ENCODE measurements around the gene SLC10A7.

The SLC10A7 gene

DNA sequence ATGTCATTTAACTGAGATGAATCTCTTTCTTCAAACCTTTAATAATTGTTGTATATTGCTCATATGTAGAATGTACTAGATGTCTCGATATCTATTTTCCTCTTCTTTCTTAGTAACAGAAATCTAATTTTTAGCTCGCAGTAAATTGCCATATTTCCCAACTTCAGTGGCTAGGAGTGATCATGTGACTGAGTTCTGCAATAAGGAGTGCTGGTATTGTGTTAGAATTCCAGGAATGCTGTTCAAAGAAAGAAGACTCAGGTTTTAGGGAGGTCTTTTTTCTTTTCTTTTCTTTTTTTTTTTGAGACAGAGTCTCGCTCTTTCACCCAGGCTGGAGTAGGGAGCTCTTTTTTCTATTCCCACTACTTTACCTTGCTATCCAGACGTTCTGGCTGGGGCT is 81.7 kb downstream of the SLC10A7 start:
- no peaks in the 10 kb centered on the region for H3K4me1 Mint-ChIP-seq
- no peaks in the 10 kb centered on the region for H3K27me3 Mint-ChIP-seq (ENCODE audit: low read depth)
- H3K4me3 Mint-ChIP-seq, result no peak overlapping the region
- H3K27ac Mint-ChIP-seq, result no peak overlapping the region
- H3K36me3 Mint-ChIP-seq (ENCODE audit: low read depth), result no peaks in the 10 kb centered on the region
- no peaks in the 10 kb centered on the region for H3K9me3 Mint-ChIP-seq
- TF ChIP-seq, protein P1, sequence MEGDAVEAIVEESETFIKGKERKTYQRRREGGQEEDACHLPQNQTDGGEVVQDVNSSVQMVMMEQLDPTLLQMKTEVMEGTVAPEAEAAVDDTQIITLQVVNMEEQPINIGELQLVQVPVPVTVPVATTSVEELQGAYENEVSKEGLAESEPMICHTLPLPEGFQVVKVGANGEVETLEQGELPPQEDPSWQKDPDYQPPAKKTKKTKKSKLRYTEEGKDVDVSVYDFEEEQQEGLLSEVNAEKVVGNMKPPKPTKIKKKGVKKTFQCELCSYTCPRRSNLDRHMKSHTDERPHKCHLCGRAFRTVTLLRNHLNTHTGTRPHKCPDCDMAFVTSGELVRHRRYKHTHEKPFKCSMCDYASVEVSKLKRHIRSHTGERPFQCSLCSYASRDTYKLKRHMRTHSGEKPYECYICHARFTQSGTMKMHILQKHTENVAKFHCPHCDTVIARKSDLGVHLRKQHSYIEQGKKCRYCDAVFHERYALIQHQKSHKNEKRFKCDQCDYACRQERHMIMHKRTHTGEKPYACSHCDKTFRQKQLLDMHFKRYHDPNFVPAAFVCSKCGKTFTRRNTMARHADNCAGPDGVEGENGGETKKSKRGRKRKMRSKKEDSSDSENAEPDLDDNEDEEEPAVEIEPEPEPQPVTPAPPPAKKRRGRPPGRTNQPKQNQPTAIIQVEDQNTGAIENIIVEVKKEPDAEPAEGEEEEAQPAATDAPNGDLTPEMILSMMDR (IDR thresholded peaks at IDR 0.05; ENCODE audit: unreplicated experiment in 3 of 3), result no peak

DNA sequence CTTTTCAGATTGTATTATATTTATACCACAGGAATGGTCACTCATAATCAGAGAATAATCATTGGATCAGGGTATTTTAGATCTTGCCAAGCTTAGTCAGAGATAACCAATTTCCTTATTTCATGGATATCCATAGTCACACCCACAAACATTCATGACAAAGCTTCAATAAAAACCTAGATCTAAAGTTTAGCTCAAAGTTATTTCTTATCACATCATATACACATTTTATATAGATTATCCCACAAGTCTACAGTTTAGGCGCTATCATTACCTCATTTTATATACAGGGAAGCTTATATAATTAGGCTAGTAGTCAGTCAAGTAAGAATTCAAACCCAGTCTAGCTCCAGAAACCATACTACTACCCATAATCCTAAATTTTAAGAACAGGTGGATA is 82.3 kb downstream of the SLC10A7 start:
- Mint-ChIP-seq H3K4me3 (no peak overlapping the region), H3K9me3 (no peaks in the 10 kb centered on the region), H3K36me3 (ENCODE audit: low read depth) (no peaks in the 10 kb centered on the region), H3K27ac (no peak overlapping the region), H3K27me3 (ENCODE audit: low read depth) (no peaks in the 10 kb centered on the region), H3K4me1 (no peaks in the 10 kb centered on the region)
- TF ChIP-seq, protein P1 (IDR thresholded peaks at IDR 0.05; ENCODE audit: unreplicated experiment in 3 of 3), result no peak

DNA sequence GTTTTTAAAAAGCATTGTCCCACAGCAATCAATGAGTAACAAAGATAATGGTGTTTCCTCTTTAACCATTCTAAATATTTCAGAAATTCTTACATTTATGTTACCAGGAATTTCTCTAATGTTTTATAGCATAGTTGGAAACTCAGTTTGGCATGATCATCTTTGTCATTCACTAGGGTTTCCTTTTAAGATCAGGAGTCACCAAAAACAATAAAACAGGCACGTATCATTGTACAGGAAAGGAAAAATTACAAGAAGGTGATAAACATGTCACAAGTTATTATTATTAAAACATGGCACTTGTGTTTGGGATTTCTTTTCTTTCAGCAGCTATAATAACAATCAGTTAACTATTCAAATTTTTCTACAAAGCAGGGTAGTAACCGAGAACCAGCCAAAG is 84.0 kb downstream of the SLC10A7 start:
- Mint-ChIP-seq H3K4me3 (no peak overlapping the region), H3K9me3 (no peaks in the 10 kb centered on the region)

DNA sequence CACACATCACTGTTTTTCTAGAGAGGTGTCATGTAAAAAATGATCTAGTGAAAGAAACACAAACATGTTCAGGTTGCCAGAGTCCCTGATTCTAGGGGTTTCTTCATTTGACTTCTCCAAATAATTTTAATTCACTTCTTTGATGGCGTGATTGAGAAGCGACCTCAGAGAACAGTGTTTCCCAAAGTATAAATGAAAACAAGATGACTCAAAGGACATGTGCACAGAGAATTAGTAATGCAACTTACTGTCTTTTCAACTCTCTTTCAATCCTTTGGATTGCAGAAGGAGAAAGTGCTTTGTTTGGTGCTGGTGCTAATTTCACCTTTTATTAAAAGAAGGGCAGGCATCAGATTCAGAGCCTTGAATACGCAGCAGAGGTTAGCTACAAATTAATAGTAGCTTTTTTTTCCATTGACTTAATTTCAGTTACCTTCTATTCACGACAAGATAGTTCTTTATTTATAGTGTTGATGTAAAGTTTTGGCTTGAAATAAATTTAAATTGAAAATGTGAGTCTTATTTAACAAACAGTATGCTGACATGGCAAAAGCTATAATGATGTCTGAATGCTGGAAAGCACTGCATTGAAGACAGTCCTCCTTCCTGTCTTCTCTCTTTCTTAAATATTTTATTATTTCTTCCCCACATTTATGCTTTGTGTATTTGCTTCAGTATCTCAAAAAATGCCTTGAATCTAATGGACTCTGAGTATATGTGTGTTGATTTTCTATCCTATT is 85.1 kb downstream of the SLC10A7 start:
- no peaks in the 10 kb centered on the region for H3K27me3 Mint-ChIP-seq (ENCODE audit: low read depth)
- TF ChIP-seq, protein P1 (IDR thresholded peaks at IDR 0.05; ENCODE audit: unreplicated experiment in 3 of 3), result no peak
- H3K9me3 Mint-ChIP-seq, result no peaks in the 10 kb centered on the region
- H3K4me3 Mint-ChIP-seq, result no peak overlapping the region
- no peaks in the 10 kb centered on the region for H3K36me3 Mint-ChIP-seq (ENCODE audit: low read depth)
- no peak overlapping the region for H3K27ac Mint-ChIP-seq
- no peaks in the 10 kb centered on the region for H3K4me1 Mint-ChIP-seq

More for the DNA sequence above, 84.0 kb downstream of the SLC10A7 start:
- Mint-ChIP-seq H3K27me3 (ENCODE audit: low read depth) (no peaks in the 10 kb centered on the region), H3K36me3 (ENCODE audit: low read depth) (no peaks in the 10 kb centered on the region), H3K4me1 (no peaks in the 10 kb centered on the region), H3K27ac (no peak overlapping the region)
- TF ChIP-seq, protein P1 (IDR thresholded peaks at IDR 0.05; ENCODE audit: unreplicated experiment in 3 of 3), result no peak

DNA sequence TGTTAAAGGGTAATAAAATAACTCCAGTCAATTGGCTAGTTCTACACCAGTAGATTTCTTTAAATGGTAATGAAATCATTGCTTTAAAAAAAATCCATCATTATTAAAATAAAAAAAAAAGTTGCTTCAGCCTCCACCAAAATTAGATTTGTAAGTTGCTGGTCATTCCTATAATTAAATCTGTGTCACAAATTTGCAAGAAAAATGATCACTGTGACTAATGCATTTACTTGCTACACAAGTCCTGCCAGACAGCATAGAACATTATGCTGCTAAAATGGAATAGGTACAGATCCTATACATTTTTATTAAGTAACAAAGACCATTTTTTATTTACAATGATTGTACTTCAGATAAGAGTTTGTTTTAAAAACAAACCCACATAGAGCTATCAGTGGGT is 85.8 kb downstream of the SLC10A7 start:
- H3K4me1 Mint-ChIP-seq, result no peaks in the 10 kb centered on the region
- no peak overlapping the region for H3K4me3 Mint-ChIP-seq
- no peak overlapping the region for H3K27ac Mint-ChIP-seq
- no peaks in the 10 kb centered on the region for H3K27me3 Mint-ChIP-seq (ENCODE audit: low read depth)
- no peaks in the 10 kb centered on the region for H3K36me3 Mint-ChIP-seq (ENCODE audit: low read depth)
- TF ChIP-seq, protein P1 (IDR thresholded peaks at IDR 0.05; ENCODE audit: unreplicated experiment in 3 of 3), result no peak
- no peaks in the 10 kb centered on the region for H3K9me3 Mint-ChIP-seq

DNA sequence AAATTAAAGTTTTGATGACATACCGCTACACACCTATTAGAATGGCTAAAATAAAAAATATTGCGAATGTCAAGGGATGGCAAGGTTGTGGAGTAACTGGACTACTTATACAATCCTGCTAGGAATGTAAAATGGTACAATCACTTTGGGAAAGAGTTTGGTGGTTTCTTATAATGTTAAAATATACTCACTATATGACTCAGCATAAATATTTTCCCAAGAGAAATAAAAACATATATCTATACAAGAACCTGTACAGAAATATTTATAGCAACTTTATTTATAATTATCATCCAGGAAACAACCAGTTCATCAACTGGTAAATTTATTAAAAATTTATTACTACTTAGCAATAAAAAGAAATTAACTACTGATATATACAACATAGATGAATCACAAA is 89.7 kb downstream of the SLC10A7 start:
- H3K9me3 Mint-ChIP-seq, result no peaks in the 10 kb centered on the region
- TF ChIP-seq, protein P1 (IDR thresholded peaks at IDR 0.05; ENCODE audit: unreplicated experiment in 3 of 3), result no peak
- H3K27ac Mint-ChIP-seq, result no peak overlapping the region
- H3K4me1 Mint-ChIP-seq, result no peaks in the 10 kb centered on the region
- H3K36me3 Mint-ChIP-seq (ENCODE audit: low read depth), result no peaks in the 10 kb centered on the region
- no peaks in the 10 kb centered on the region for H3K27me3 Mint-ChIP-seq (ENCODE audit: low read depth)
- H3K4me3 Mint-ChIP-seq, result no peak overlapping the region

All from nephron (organoid).